GM23248 (cell line): Measurements from ENCODE around the gene CTNND2.

Source experiments
- EZH2 ChIP-seq: fragments of 200-600 bp; sonication (generic); IDR thresholded peaks from 2 replicates; pipeline ENCODE4 v1.6.1; 2018; ENCODE audit warnings: antibody characterized with exemption, mild to moderate bottlenecking; ENCODE audit not compliant: insufficient read depth, poor library complexity, severe bottlenecking
- EZH2phosphoT487 ChIP-seq: fragments of 200-600 bp; sonication (generic); IDR thresholded peaks from 2 replicates; pipeline ENCODE4 v1.6.1; 2018; ENCODE audit warnings: antibody characterized with exemption, moderate library complexity, mild to moderate bottlenecking, low read depth; ENCODE audit not compliant: insufficient read depth

DNA sequence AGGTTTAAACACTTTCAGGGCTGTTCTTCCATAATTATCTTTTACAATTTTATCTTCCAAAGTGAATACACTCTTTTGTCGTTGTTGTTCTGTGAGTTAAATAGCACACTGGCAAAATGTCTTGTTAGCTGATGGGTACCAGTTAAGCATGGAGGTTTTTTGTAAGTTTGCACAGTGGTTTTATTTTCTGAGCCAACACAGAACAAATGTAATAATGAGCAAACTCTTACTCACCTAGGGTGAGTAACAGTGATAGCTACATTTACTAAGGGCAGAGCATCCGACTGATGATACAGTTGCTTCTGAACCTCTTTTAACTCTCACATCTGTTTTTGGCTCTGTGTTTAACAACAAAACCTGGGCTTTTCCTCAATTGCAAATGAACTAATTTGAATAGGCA, 103.2 kb downstream of the CTNND2 start:
- TF ChIP-seq EZH2phosphoT487 (no peak), EZH2 (no peak)
